Activated CD4-positive, alpha-beta T cell treated with anti-CD3 and anti-CD28 coated beads, Interleukin-2, amount 10 ng/mL, durations not matched to agents 24 days and 14 days (primary cell): ENCODE data around the gene PTPN4. TPM values are rescaled to one million over a fixed set of nuclear protein-coding genes. Genes with fewer than 3 reads are reported as not detected.
"Not testable (repeated sequence)": the region's sequence is repeated elsewhere in the genome, so short reads cannot be mapped to it uniquely, and the experiment has no call there.

Experiments
- DNase-seq: peaks from one replicate; pipeline ENCODE4 v3.0.0; 2022
- H3K27ac Mint-ChIP-seq: one replicate; pipeline ENCODE4 v1.8.0; 2022; ENCODE audit warnings: mild to moderate bottlenecking, mixed read lengths
- H3K27me3 Mint-ChIP-seq: one replicate; pipeline ENCODE4 v1.8.0; 2022; ENCODE audit warnings: mixed read lengths
- H3K36me3 Mint-ChIP-seq: one replicate; pipeline ENCODE4 v1.8.0; 2022; ENCODE audit warnings: low read depth, mild to moderate bottlenecking, mixed read lengths
- H3K4me1 Mint-ChIP-seq: one replicate; pipeline ENCODE4 v1.8.0; 2021; ENCODE audit warnings: mixed read lengths
- H3K4me3 Mint-ChIP-seq: one replicate; pipeline ENCODE4 v1.8.0; 2022; ENCODE audit warnings: mild to moderate bottlenecking, moderate library complexity, mixed read lengths
- H3K9me3 Mint-ChIP-seq: one replicate; pipeline ENCODE4 v1.8.0; 2021; ENCODE audit warnings: mixed read lengths
- intact Hi-C: fragments of 100-400 bp; cut with micrococcal nuclease; formaldehyde crosslinking; loops from one replicate; pipeline ENCODE4 v1.15.1; 2023
- total RNA-seq: library from RNA; stranded (reverse); gene quantifications from 2 replicates; pipeline ENCODE4 v1.2.3, GENCODE V29; 2022

Gene PTPN4
- total RNA-seq, 1 donor from 2014 or later = 21.9 TPM

- Mint-ChIP-seq H3K9me3 (no peaks in the 10 kb centered on the region), H3K4me1 (peaks cover 11% of the 10 kb centered on the region), H3K27me3 (peaks cover 13% of the 10 kb centered on the region), H3K27ac (no peak within 1 kb of the TSS), H3K36me3 (no peaks in the 10 kb centered on the region), H3K4me3 (peak within 1 kb of the TSS; percentile 75)
- intact Hi-C loops = loop anchor here (1.0 to 10.0 kb wide), 7 partner anchors 151 to 336 kb away; partner anchors contain the start of genes PTPN4 and TMEM177
- peak; percentile 94 for DNase-seq
Observed at GRCh38 chr2:120012771-120013596, 253.3 kb downstream of the PTPN4 start, which contains the start of gene EPB41L5. Gene EPB41L5 (plus strand): TSS chr2:120013077. CDS start chr2:120019085, 6,008 bp downstream.

GRCh38 chr2:120013597-120014223 lies 254.0 kb downstream of the PTPN4 start:
- intact Hi-C loops = loop anchor here (1.0 to 10.0 kb wide), 7 partner anchors 151 to 336 kb away; partner anchors contain the start of genes PTPN4 and TMEM177
- Mint-ChIP-seq H3K36me3 (no peaks in the 10 kb centered on the region), H3K4me3 (peak overlapping the region; percentile 75), H3K27me3 (peaks cover 13% of the 10 kb centered on the region), H3K9me3 (no peaks in the 10 kb centered on the region), H3K27ac (no peak overlapping the region), H3K4me1 (peaks cover 11% of the 10 kb centered on the region)
- no peak for DNase-seq

GRCh38 chr2:120014226-120014980 lies 254.7 kb downstream of the PTPN4 start:
- Mint-ChIP-seq H3K4me3 (peak overlapping the region; percentile 46), H3K36me3 (no peaks in the 10 kb centered on the region)
- intact Hi-C loops = loop anchor here (5.0 to 10.0 kb wide), 5 partner anchors 152 to 337 kb away; partner anchors contain the start of gene TMEM177

GRCh38 chr2:120016800-120017199 lies 257.1 kb downstream of the PTPN4 start:
- DNase-seq = no peak
- intact Hi-C loops = loop anchor here (10.0 kb wide), 1 partner anchor 298 kb away; no protein-coding TSS in a partner anchor
- no peaks in the 10 kb centered on the region for H3K9me3 Mint-ChIP-seq
- no peak overlapping the region for H3K27ac Mint-ChIP-seq
- no peaks in the 10 kb centered on the region for H3K36me3 Mint-ChIP-seq
- peaks cover 10% of the 10 kb centered on the region for H3K4me1 Mint-ChIP-seq
- H3K4me3 Mint-ChIP-seq = no peak overlapping the region
- H3K27me3 Mint-ChIP-seq = peaks cover 10% of the 10 kb centered on the region

More at GRCh38 chr2:120014226-120014980, 254.7 kb downstream of the PTPN4 start:
- H3K27ac Mint-ChIP-seq = no peak overlapping the region
- H3K27me3 Mint-ChIP-seq = peaks cover 13% of the 10 kb centered on the region
- peak; percentile 50 for DNase-seq
- peaks cover 11% of the 10 kb centered on the region for H3K4me1 Mint-ChIP-seq
- no peaks in the 10 kb centered on the region for H3K9me3 Mint-ChIP-seq

- Mint-ChIP-seq H3K27me3 (peaks cover 10% of the 10 kb centered on the region), H3K36me3 (no peaks in the 10 kb centered on the region), H3K9me3 (no peaks in the 10 kb centered on the region), H3K27ac (no peak overlapping the region), H3K4me1 (peaks cover 8% of the 10 kb centered on the region), H3K4me3 (no peak overlapping the region)
- intact Hi-C loops = loop anchor here (10.0 kb wide), 1 partner anchor 298 kb away; no protein-coding TSS in a partner anchor
- no peak for DNase-seq
Observed at GRCh38 chr2:120017201-120017600, 257.5 kb downstream of the PTPN4 start.

GRCh38 chr2:120018549-120018948 lies 258.8 kb downstream of the PTPN4 start:
- H3K4me3 Mint-ChIP-seq = no peak overlapping the region
- H3K27ac Mint-ChIP-seq = no peak overlapping the region
- H3K9me3 Mint-ChIP-seq = peaks cover under 1% of the 10 kb centered on the region
- DNase-seq = no peak
- H3K27me3 Mint-ChIP-seq = peaks cover 10% of the 10 kb centered on the region
- no peaks in the 10 kb centered on the region for H3K36me3 Mint-ChIP-seq
- intact Hi-C loops = loop anchor here (10.0 kb wide), 1 partner anchor 296 kb away; no protein-coding TSS in a partner anchor
- H3K4me1 Mint-ChIP-seq = peaks cover 3% of the 10 kb centered on the region

- H3K36me3 Mint-ChIP-seq = no peaks in the 10 kb centered on the region
- intact Hi-C loops = no loop called here
- no peak overlapping the region for H3K4me3 Mint-ChIP-seq
- H3K4me1 Mint-ChIP-seq = no peaks in the 10 kb centered on the region
- H3K9me3 Mint-ChIP-seq = peaks cover 11% of the 10 kb centered on the region
- H3K27me3 Mint-ChIP-seq = no peaks in the 10 kb centered on the region
- H3K27ac Mint-ChIP-seq = no peak overlapping the region
- DNase-seq = no peak
Observed at GRCh38 chr2:120020554-120020953, 260.8 kb downstream of the PTPN4 start.

GRCh38 chr2:120022505-120022904 lies 262.8 kb downstream of the PTPN4 start:
- H3K9me3 Mint-ChIP-seq = peaks cover 11% of the 10 kb centered on the region
- H3K4me3 Mint-ChIP-seq, H3K36me3 Mint-ChIP-seq, H3K27me3 Mint-ChIP-seq, DNase-seq, intact Hi-C loops, H3K4me1 Mint-ChIP-seq, H3K27ac Mint-ChIP-seq: not testable (repeated sequence)

GRCh38 chr2:120026890-120027289 lies 267.2 kb downstream of the PTPN4 start:
- DNase-seq = no peak
- H3K27ac Mint-ChIP-seq = no peak overlapping the region
- intact Hi-C loops = no loop called here
- H3K4me1 Mint-ChIP-seq = no peaks in the 10 kb centered on the region
- H3K27me3 Mint-ChIP-seq = no peaks in the 10 kb centered on the region
- peaks cover 11% of the 10 kb centered on the region for H3K9me3 Mint-ChIP-seq
- H3K4me3 Mint-ChIP-seq = no peak overlapping the region
- H3K36me3 Mint-ChIP-seq = no peaks in the 10 kb centered on the region

- Mint-ChIP-seq H3K4me1 (no peaks in the 10 kb centered on the region), H3K27me3 (no peaks in the 10 kb centered on the region), H3K27ac (no peak overlapping the region), H3K9me3 (peaks cover 9% of the 10 kb centered on the region), H3K4me3 (no peak overlapping the region), H3K36me3 (no peaks in the 10 kb centered on the region)
- intact Hi-C loops = no loop called here
- DNase-seq = no peak
Observed at GRCh38 chr2:120028795-120029194, 269.1 kb downstream of the PTPN4 start.

GRCh38 chr2:120029672-120030640 lies 270.2 kb downstream of the PTPN4 start:
- no peak overlapping the region for H3K27ac Mint-ChIP-seq
- intact Hi-C loops = no loop called here
- H3K4me1 Mint-ChIP-seq = no peaks in the 10 kb centered on the region
- H3K9me3 Mint-ChIP-seq = peaks cover 2% of the 10 kb centered on the region
- H3K36me3 Mint-ChIP-seq = no peaks in the 10 kb centered on the region
- H3K27me3 Mint-ChIP-seq = no peaks in the 10 kb centered on the region
- no peak overlapping the region for H3K4me3 Mint-ChIP-seq
- DNase-seq = no peak

GRCh38 chr2:120032297-120032696 lies 272.6 kb downstream of the PTPN4 start:
- H3K27ac Mint-ChIP-seq = no peak overlapping the region
- H3K9me3 Mint-ChIP-seq = no peaks in the 10 kb centered on the region
- H3K27me3 Mint-ChIP-seq = peaks cover 2% of the 10 kb centered on the region
- H3K4me3 Mint-ChIP-seq = no peak overlapping the region
- intact Hi-C loops = no loop called here
- H3K36me3 Mint-ChIP-seq = no peaks in the 10 kb centered on the region
- no peaks in the 10 kb centered on the region for H3K4me1 Mint-ChIP-seq
- DNase-seq = no peak
